ENCODE data around the gene GNG4. TPM values are rescaled to one million over a fixed set of nuclear protein-coding genes. Genes with fewer than 3 reads are reported as not detected.

Gene GNG4
- total and polyA plus RNA-seq, 2 donors: 3.1 to 9.8 TPM

DNA sequence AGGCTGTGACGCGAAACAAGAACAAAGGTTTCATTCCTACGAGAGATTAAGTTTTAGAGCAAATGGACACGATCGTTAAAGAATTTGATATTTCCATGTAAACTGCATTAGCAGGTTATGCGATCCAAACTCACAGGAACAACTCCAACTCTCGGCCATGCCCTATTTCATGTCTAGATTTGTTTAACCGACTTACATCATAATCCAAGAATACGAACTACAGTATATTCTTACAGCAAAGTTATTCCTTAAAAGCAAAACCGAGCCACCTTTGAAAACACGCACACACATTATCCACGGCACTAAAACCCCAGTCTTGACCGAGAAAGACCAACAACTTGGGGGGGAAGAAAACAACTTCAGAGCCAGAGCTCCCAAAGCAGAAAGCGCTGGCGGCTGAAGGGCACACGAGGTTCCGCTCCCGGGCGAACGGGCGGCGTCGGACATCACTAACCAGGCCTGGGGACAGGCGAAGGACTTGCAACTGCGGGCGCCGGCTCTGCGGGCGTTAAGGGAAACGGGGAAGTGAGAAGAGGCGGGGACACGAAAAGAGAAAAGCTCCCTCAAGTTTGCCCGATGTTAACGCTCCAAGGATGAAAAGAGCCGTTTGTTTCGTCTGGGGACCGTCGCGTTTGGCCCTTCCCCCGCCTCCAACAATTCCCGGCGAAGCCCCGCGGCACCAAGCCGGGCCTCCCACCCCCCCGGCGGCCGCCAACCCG is 146.0 kb downstream of the GNG4 start:
- WGBS: under 1% methylated on average over 49 of the region's 49 CpGs
- H3K4me1 ChIP-seq (ENCODE audit: control insufficient read depth in 2 of 2, insufficient read depth in 2 of 2, low read length in 2 of 2): peaks cover 0 to 7% of the 10 kb centered on the region in 2 donors
- H3K4me3 ChIP-seq (ENCODE audit: low read length in 2 of 2): peak overlapping the region; percentile 74 to 84
- peak overlapping the region; percentile 68 to 80 for H3K27ac ChIP-seq (ENCODE audit: low read depth in 1 of 2, low read length in 1 of 2)
- H3K9me3 ChIP-seq (ENCODE audit: control insufficient read depth in 2 of 2, insufficient read depth in 1 of 2, low read length in 1 of 2): no peaks in the 10 kb centered on the region
- peak in 3 of 9 donors; percentile 18 to 68 (median 32) for DNase-seq (ENCODE audit: low read depth in 6 of 9, low spot score in 9 of 9)
- no peaks in the 10 kb centered on the region for H3K36me3 ChIP-seq (ENCODE audit: control insufficient read depth in 2 of 2, insufficient read depth in 2 of 2, low read length in 1 of 2)
- no peaks in the 10 kb centered on the region for H3K27me3 ChIP-seq (ENCODE audit: control insufficient read depth in 2 of 2, insufficient read depth in 1 of 2, low read length in 1 of 2)

DNA sequence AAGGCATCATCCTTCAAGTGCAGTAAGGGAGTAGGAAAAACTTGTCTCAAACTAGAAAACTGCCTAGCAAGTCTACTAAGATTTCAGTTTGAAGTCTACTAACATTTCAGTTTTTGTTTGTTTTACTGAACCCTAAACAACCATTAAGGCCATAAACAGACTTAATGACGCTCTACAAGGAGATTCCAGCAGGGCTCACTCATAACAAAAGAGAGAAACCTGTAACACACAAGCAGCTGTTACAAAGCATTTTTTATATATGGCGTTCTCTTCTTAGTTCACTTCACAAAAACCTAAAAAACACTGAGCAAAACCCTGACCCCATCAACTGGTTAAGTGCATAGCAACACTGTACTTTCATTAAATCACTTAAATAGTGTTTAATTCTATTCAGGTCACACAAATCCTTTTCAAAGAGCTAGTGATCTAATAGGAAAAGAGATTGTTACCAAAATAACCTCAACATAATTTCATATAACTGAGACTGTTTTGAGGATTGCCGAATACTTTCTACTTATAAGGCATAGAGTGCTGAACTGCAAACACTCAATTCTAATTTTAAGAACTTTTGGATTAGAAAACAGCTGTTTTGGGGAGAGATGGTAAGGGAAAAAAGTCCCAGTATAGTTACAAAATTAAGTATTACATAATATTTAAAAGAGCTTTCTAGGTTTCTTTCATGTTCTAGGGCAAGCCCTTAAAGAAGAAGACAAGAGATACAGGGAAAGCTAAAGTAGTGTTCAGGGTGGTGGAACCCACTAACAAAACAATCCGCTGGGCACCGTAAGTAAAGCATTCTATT is 146.8 kb downstream of the GNG4 start:
- DNase-seq (ENCODE audit: low read depth in 6 of 9, low spot score in 9 of 9): peak in 1 of 9 donors; percentile 28
- WGBS: 35% methylated on average over 5 of the region's 5 CpGs
- H3K27me3 ChIP-seq (ENCODE audit: control insufficient read depth in 2 of 2, insufficient read depth in 1 of 2, low read length in 1 of 2): no peaks in the 10 kb centered on the region
- peak overlapping the region; percentile 15 to 68 for H3K27ac ChIP-seq (ENCODE audit: low read depth in 1 of 2, low read length in 1 of 2)
- H3K4me3 ChIP-seq (ENCODE audit: low read length in 2 of 2): peak overlapping the region; percentile 74 to 84
- H3K9me3 ChIP-seq (ENCODE audit: control insufficient read depth in 2 of 2, insufficient read depth in 1 of 2, low read length in 1 of 2): no peaks in the 10 kb centered on the region
- H3K36me3 ChIP-seq (ENCODE audit: control insufficient read depth in 2 of 2, insufficient read depth in 2 of 2, low read length in 1 of 2): no peaks in the 10 kb centered on the region
- H3K4me1 ChIP-seq (ENCODE audit: control insufficient read depth in 2 of 2, insufficient read depth in 2 of 2, low read length in 2 of 2): peaks cover 0 to 7% of the 10 kb centered on the region in 2 donors

DNA sequence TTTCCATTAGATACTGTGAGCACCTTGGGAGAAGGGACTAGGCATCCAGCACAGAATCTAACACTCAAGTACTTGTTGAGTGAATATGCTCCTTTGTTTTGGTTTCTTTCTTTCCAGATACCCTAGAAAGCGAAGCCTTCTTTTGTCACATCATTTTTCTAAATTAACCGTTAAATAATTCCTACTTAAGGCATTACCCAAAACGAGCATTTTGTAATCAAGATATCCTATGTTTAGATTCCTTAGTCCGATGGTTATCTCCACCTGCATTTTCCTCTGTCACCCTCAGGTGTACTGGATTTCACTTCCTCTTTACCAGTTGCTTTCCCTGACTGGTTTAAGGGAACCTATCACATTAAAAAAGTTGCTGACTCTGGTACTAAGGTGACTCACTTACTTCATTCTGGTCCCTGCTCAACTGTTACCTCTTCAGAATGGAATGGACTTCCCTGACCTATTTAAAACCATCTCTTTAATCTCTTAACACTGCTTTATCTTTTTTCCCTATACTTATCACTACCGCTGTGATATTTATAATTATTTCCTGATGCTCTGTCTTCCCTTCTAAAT is 148.5 kb downstream of the GNG4 start:
- no peak for DNase-seq (ENCODE audit: low read depth in 6 of 9, low spot score in 9 of 9)
- Histone ChIP-seq H3K4me1 (ENCODE audit: control insufficient read depth in 2 of 2, insufficient read depth in 2 of 2, low read length in 2 of 2) (peaks cover 0 to 7% of the 10 kb centered on the region in 2 donors), H3K27ac (ENCODE audit: low read depth in 1 of 2, low read length in 1 of 2) (no peak overlapping the region), H3K9me3 (ENCODE audit: control insufficient read depth in 2 of 2, insufficient read depth in 1 of 2, low read length in 1 of 2) (no peaks in the 10 kb centered on the region), H3K36me3 (ENCODE audit: control insufficient read depth in 2 of 2, insufficient read depth in 2 of 2, low read length in 1 of 2) (no peaks in the 10 kb centered on the region), H3K27me3 (ENCODE audit: control insufficient read depth in 2 of 2, insufficient read depth in 1 of 2, low read length in 1 of 2) (no peaks in the 10 kb centered on the region), H3K4me3 (ENCODE audit: low read length in 2 of 2) (no peak overlapping the region)
- 93% methylated on average over 5 of the region's 5 CpGs for WGBS

Other genes with a start within 250 kb of the GNG4 start
- gene B3GALNT2, start 145.3 kb downstream of the GNG4 start, total RNA-seq: 18.9 TPM
- 2.8 TPM for gene B3GALNT2, start 145.3 kb downstream of the GNG4 start, polyA plus RNA-seq
- gene LYST, start 217.1 kb upstream of the GNG4 start, total RNA-seq: 67.4 TPM
- gene LYST, start 217.1 kb upstream of the GNG4 start, polyA plus RNA-seq: 25.7 TPM